Measurements from ENCODE around the gene ZIC2. TPM values are rescaled to one million over a fixed set of nuclear protein-coding genes. Genes with fewer than 3 reads are reported as not detected.
"Not testable (repeated sequence)": the region's sequence is repeated elsewhere in the genome, so short reads cannot be mapped to it uniquely, and the experiment has no call there.

ZIC2 gene
- polyA plus RNA-seq, result under 1 TPM in 1 of 4 donors, not detected in 3; 0.04 TPM
- long read RNA-seq, donor 1, result 0 reads
- long read RNA-seq, donor 2, result 0 reads
- long read RNA-seq, donor 3, result 0 reads
- long read RNA-seq, donor 4, result 0 reads
- long read RNA-seq, donor 5, result 0 reads
- long read RNA-seq, donor 6, result 0 reads
- long read RNA-seq, donor 7, result 0 reads
- long read RNA-seq, donor 8, result 0 reads
- long read RNA-seq, donor 9, result 0 reads
- long read RNA-seq, donor 10, partial matches to known transcripts, result 0 of 1 reads
- long read RNA-seq, donor 10, other reads (novel, unspliced or antisense), result 0 of 1 reads

GRCh38 chr13:99981735-99982035 lies at the start of gene ZIC2:
Gene ZIC2, plus strand, starts transcription at chr13:99981784. Its CDS starts 281 bp downstream, at chr13:99982065.
- no peak for FAIRE-seq
- Histone ChIP-seq H3K27ac (ENCODE audit: low read depth in 1 of 3, low read length in 2 of 3) (no peak within 1 kb of the TSS), H3K27me3 (ENCODE audit: control insufficient read depth in 3 of 3, insufficient read depth in 3 of 3, low read length in 3 of 3) (peaks cover 21 to 85% (median 72%) of the 10 kb centered on the region in 3 donors), H3K36me3 (ENCODE audit: control insufficient read depth in 3 of 3, insufficient read depth in 2 of 3, low read depth in 1 of 3, low read length in 3 of 3) (no peaks in the 10 kb centered on the region), H3K4me1 (ENCODE audit: control insufficient read depth in 3 of 3, insufficient read depth in 2 of 3, low read depth in 1 of 3, low read length in 2 of 3) (peaks cover 0 to 7% (median 3%) of the 10 kb centered on the region in 3 donors), H3K4me3 (ENCODE audit: low read depth in 1 of 3, low read length in 3 of 3) (peak within 1 kb of the TSS in 2 of 3 donors; percentile 22 to 57), H3K9me3 (ENCODE audit: control insufficient read depth in 2 of 2, insufficient read depth in 1 of 2, low read depth in 1 of 2, low read length in 1 of 2) (peaks cover 0 to 3% of the 10 kb centered on the region in 2 donors)
- DNase-seq, result no peak
- 2 to 4% methylated on average over 15 to 41 of the region's 41 CpGs; no CpG with 5 or more reads in 1 of the 3 donors for WGBS, 3 donors

DNA sequence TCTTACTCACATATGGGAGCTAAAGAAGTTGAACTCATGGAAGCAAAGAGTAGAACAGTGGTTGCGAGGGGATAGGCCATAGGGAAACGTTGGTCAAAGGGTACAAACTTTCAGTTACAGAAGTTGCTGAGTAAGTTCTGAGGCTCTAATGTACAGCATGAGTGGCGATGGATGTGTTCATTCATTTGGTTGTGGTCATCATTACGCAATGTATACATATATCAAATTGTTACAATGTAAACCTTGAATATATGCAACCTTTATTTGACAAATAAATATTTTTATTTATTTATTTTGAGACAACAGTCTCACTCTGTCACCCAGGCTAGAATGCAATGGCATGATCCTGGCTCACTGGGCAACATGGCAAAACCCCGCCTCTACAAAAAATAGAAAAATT lies 48.7 kb upstream of the ZIC2 start:
- Histone ChIP-seq H3K4me3 (ENCODE audit: low read depth in 1 of 3, low read length in 3 of 3) (no peak overlapping the region), H3K27ac (ENCODE audit: low read depth in 1 of 3, low read length in 2 of 3) (no peak overlapping the region), H3K27me3 (ENCODE audit: control insufficient read depth in 3 of 3, insufficient read depth in 3 of 3, low read length in 3 of 3) (peaks cover 0 to 9% (median 2%) of the 10 kb centered on the region in 3 donors), H3K9me3 (ENCODE audit: control insufficient read depth in 2 of 2, insufficient read depth in 1 of 2, low read depth in 1 of 2, low read length in 1 of 2) (no peaks in the 10 kb centered on the region), H3K36me3 (ENCODE audit: control insufficient read depth in 3 of 3, insufficient read depth in 2 of 3, low read depth in 1 of 3, low read length in 3 of 3) (no peaks in the 10 kb centered on the region), H3K4me1 (ENCODE audit: control insufficient read depth in 3 of 3, insufficient read depth in 2 of 3, low read depth in 1 of 3, low read length in 2 of 3) (no peaks in the 10 kb centered on the region)
- DNase-seq, result no peak
- FAIRE-seq, result no peak
- WGBS, 3 donors, result 82 to 88% (median 86%) methylated on average over 5 of the region's 5 CpGs

DNA sequence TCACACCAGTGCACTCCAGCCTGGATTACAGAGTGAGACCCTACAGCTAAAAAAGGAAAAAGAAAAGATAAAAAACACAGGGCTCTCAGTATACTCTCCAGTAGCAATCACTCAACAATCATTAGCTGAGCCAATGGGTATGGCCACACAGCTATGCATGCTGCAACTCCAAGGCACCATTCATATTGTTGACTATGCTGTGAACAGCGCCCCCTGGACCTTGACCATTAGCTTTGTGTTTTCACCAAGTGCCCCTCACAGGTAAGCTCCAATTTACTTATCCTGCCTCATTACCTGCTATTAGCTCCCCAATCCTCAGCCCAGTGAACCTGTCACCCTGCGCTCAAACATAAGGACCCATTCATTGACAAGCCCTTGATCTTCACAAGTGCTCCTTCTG lies 45.8 kb upstream of the ZIC2 start:
- Histone ChIP-seq H3K4me3 (ENCODE audit: low read depth in 1 of 3, low read length in 3 of 3) (no peak overlapping the region), H3K27ac (ENCODE audit: low read depth in 1 of 3, low read length in 2 of 3) (no peak overlapping the region), H3K27me3 (ENCODE audit: control insufficient read depth in 3 of 3, insufficient read depth in 3 of 3, low read length in 3 of 3) (peaks cover 0 to 14% (median 2%) of the 10 kb centered on the region in 3 donors), H3K4me1 (ENCODE audit: control insufficient read depth in 3 of 3, insufficient read depth in 2 of 3, low read depth in 1 of 3, low read length in 2 of 3) (no peaks in the 10 kb centered on the region), H3K9me3 (ENCODE audit: control insufficient read depth in 2 of 2, insufficient read depth in 1 of 2, low read depth in 1 of 2, low read length in 1 of 2) (no peaks in the 10 kb centered on the region), H3K36me3 (ENCODE audit: control insufficient read depth in 3 of 3, insufficient read depth in 2 of 3, low read depth in 1 of 3, low read length in 3 of 3) (no peaks in the 10 kb centered on the region)
- DNase-seq (no peak), FAIRE-seq (no peak)
- WGBS, 3 donors, result 70 to 77% (median 77%) methylated on average over 2 of the region's 2 CpGs

DNA sequence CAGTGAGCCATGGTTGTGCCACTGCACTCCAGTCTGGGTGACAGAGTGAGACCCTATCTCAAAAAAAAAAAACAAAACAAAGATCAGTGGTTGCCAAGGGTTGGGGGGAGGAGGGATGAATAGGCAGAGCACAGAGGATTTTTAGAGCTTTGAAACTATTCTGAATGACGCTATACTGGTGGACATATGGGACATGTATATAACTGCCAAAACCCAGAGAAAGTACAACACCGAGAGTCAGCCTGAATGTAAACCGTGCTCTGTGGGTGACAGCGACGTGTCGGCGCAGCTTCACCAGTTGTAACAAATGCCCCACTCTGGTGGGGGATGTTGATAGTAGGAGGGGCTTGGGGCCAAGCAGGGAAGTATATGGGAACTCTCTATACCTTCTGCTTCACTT lies 42.9 kb upstream of the ZIC2 start:
- Histone ChIP-seq H3K36me3 (ENCODE audit: control insufficient read depth in 3 of 3, insufficient read depth in 2 of 3, low read depth in 1 of 3, low read length in 3 of 3) (no peaks in the 10 kb centered on the region), H3K9me3 (ENCODE audit: control insufficient read depth in 2 of 2, insufficient read depth in 1 of 2, low read depth in 1 of 2, low read length in 1 of 2) (no peaks in the 10 kb centered on the region), H3K4me1 (ENCODE audit: control insufficient read depth in 3 of 3, insufficient read depth in 2 of 3, low read depth in 1 of 3, low read length in 2 of 3) (no peaks in the 10 kb centered on the region), H3K4me3 (ENCODE audit: low read depth in 1 of 3, low read length in 3 of 3) (no peak overlapping the region), H3K27ac (ENCODE audit: low read depth in 1 of 3, low read length in 2 of 3) (no peak overlapping the region), H3K27me3 (ENCODE audit: control insufficient read depth in 3 of 3, insufficient read depth in 3 of 3, low read length in 3 of 3) (peaks cover 0 to 12% (median 2%) of the 10 kb centered on the region in 3 donors)
- DNase-seq (no peak), FAIRE-seq (no peak)
- WGBS, 3 donors, result 58 to 89% (median 82%) methylated on average over 7 of the region's 7 CpGs

- H3K27ac ChIP-seq (ENCODE audit: low read depth in 1 of 3, low read length in 2 of 3), result no peak overlapping the region
- peaks cover 0 to 16% (median 4%) of the 10 kb centered on the region in 3 donors for H3K27me3 ChIP-seq (ENCODE audit: control insufficient read depth in 3 of 3, insufficient read depth in 3 of 3, low read length in 3 of 3)
- H3K4me1 ChIP-seq (ENCODE audit: control insufficient read depth in 3 of 3, insufficient read depth in 2 of 3, low read depth in 1 of 3, low read length in 2 of 3), result no peaks in the 10 kb centered on the region
- H3K36me3 ChIP-seq (ENCODE audit: control insufficient read depth in 3 of 3, insufficient read depth in 2 of 3, low read depth in 1 of 3, low read length in 3 of 3), result no peaks in the 10 kb centered on the region
- FAIRE-seq (no peak), DNase-seq (peak in 1 of 2 donors; percentile 46)
- H3K4me3 ChIP-seq (ENCODE audit: low read depth in 1 of 3, low read length in 3 of 3), result no peak overlapping the region
- 18 to 50% (median 39%) methylated on average over 7 of the region's 7 CpGs for WGBS, 3 donors
- no peaks in the 10 kb centered on the region for H3K9me3 ChIP-seq (ENCODE audit: control insufficient read depth in 2 of 2, insufficient read depth in 1 of 2, low read depth in 1 of 2, low read length in 1 of 2)
These were observed 40.5 kb upstream of the ZIC2 start for GRCh38 chr13:99941086-99941485.

GRCh38 chr13:99941911-99942310 lies 39.7 kb upstream of the ZIC2 start:
- no peaks in the 10 kb centered on the region for H3K9me3 ChIP-seq (ENCODE audit: control insufficient read depth in 2 of 2, insufficient read depth in 1 of 2, low read depth in 1 of 2, low read length in 1 of 2)
- H3K4me3 ChIP-seq (ENCODE audit: low read depth in 1 of 3, low read length in 3 of 3), result no peak overlapping the region
- DNase-seq (no peak), FAIRE-seq (no peak)
- H3K36me3 ChIP-seq (ENCODE audit: control insufficient read depth in 3 of 3, insufficient read depth in 2 of 3, low read depth in 1 of 3, low read length in 3 of 3), result no peaks in the 10 kb centered on the region
- no peaks in the 10 kb centered on the region for H3K4me1 ChIP-seq (ENCODE audit: control insufficient read depth in 3 of 3, insufficient read depth in 2 of 3, low read depth in 1 of 3, low read length in 2 of 3)
- H3K27ac ChIP-seq (ENCODE audit: low read depth in 1 of 3, low read length in 2 of 3), result no peak overlapping the region
- WGBS, 3 donors, result 84 to 91% (median 88%) methylated on average over 4 of the region's 4 CpGs
- H3K27me3 ChIP-seq (ENCODE audit: control insufficient read depth in 3 of 3, insufficient read depth in 3 of 3, low read length in 3 of 3), result peaks cover 0 to 21% (median 4%) of the 10 kb centered on the region in 3 donors

GRCh38 chr13:99944102-99944501 lies 37.5 kb upstream of the ZIC2 start:
- 69 to 83% (median 80%) methylated on average over 7 of the region's 7 CpGs for WGBS, 3 donors
- Histone ChIP-seq H3K4me1 (ENCODE audit: control insufficient read depth in 3 of 3, insufficient read depth in 2 of 3, low read depth in 1 of 3, low read length in 2 of 3) (no peaks in the 10 kb centered on the region), H3K9me3 (ENCODE audit: control insufficient read depth in 2 of 2, insufficient read depth in 1 of 2, low read depth in 1 of 2, low read length in 1 of 2) (no peaks in the 10 kb centered on the region), H3K27ac (ENCODE audit: low read depth in 1 of 3, low read length in 2 of 3) (no peak overlapping the region), H3K4me3 (ENCODE audit: low read depth in 1 of 3, low read length in 3 of 3) (no peak overlapping the region), H3K27me3 (ENCODE audit: control insufficient read depth in 3 of 3, insufficient read depth in 3 of 3, low read length in 3 of 3) (peaks cover 0 to 38% (median 12%) of the 10 kb centered on the region in 3 donors), H3K36me3 (ENCODE audit: control insufficient read depth in 3 of 3, insufficient read depth in 2 of 3, low read depth in 1 of 3, low read length in 3 of 3) (no peaks in the 10 kb centered on the region)
- DNase-seq (no peak), FAIRE-seq (no peak)

DNA sequence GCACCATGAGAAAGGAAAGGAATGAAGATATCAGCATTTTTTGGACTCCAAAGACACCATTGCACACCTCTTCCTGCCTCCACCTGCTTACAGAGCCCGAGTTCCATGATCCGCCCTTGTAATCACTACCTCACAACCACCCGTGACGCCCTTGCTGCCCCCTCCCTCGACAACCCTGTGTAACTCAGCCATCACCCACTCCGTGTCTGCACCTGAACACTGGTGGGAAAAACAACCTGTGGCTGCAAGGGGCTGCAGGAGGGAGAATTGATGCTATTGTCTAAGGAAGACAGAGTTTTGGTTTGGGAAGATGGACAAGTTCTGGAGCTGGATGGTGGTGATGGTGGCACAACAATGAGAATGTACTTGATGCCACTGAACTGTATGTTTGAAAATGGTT lies 37.0 kb upstream of the ZIC2 start:
- Histone ChIP-seq H3K36me3 (ENCODE audit: control insufficient read depth in 3 of 3, insufficient read depth in 2 of 3, low read depth in 1 of 3, low read length in 3 of 3) (no peaks in the 10 kb centered on the region), H3K27ac (ENCODE audit: low read depth in 1 of 3, low read length in 2 of 3) (no peak overlapping the region), H3K27me3 (ENCODE audit: control insufficient read depth in 3 of 3, insufficient read depth in 3 of 3, low read length in 3 of 3) (peaks cover 0 to 42% (median 12%) of the 10 kb centered on the region in 3 donors), H3K4me1 (ENCODE audit: control insufficient read depth in 3 of 3, insufficient read depth in 2 of 3, low read depth in 1 of 3, low read length in 2 of 3) (no peaks in the 10 kb centered on the region), H3K9me3 (ENCODE audit: control insufficient read depth in 2 of 2, insufficient read depth in 1 of 2, low read depth in 1 of 2, low read length in 1 of 2) (no peaks in the 10 kb centered on the region), H3K4me3 (ENCODE audit: low read depth in 1 of 3, low read length in 3 of 3) (no peak overlapping the region)
- FAIRE-seq (no peak), DNase-seq (no peak)
- WGBS, 3 donors, result 78 to 90% (median 87%) methylated on average over 6 of the region's 6 CpGs

DNA sequence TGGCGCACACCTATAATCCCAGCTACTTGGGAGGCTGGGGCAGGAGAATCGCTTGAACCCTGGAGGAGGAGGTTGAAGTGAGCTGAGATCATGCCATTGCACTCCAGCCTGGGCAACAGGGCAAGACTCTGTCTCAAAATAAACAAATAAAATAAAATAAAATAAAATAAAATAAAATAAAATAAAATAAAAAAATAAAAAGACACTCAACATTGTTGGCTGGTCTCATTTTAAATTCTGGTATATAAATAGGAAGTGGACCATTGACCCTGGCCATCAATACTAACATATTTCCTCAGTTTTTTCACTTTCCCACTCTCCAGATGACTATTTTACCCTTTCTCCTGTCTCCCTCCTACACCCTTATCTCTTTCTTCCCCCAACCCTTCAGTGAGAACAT lies 36.1 kb upstream of the ZIC2 start:
- peaks cover 0 to 47% (median 14%) of the 10 kb centered on the region in 3 donors for H3K27me3 ChIP-seq (ENCODE audit: control insufficient read depth in 3 of 3, insufficient read depth in 3 of 3, low read length in 3 of 3)
- DNase-seq; H3K4me1 ChIP-seq (ENCODE audit: control insufficient read depth in 3 of 3, insufficient read depth in 2 of 3, low read depth in 1 of 3, low read length in 2 of 3); H3K27ac ChIP-seq (ENCODE audit: low read depth in 1 of 3, low read length in 2 of 3); H3K9me3 ChIP-seq (ENCODE audit: control insufficient read depth in 2 of 2, insufficient read depth in 1 of 2, low read depth in 1 of 2, low read length in 1 of 2); H3K4me3 ChIP-seq (ENCODE audit: low read depth in 1 of 3, low read length in 3 of 3); H3K36me3 ChIP-seq (ENCODE audit: control insufficient read depth in 3 of 3, insufficient read depth in 2 of 3, low read depth in 1 of 3, low read length in 3 of 3); FAIRE-seq: not testable (repeated sequence)
- 92 to 96% (median 94%) methylated on average over 2 of the region's 2 CpGs for WGBS, 3 donors

Measured in small intestine (tissue), 16 donors.